HG02938 (cell line): ENCODE measurements around the gene LAMA3.
A peak's percentile ranks its signal among the peaks of the same experiment; 100 is the strongest.

Experiments
- ATAC-seq: cut with Tn5 transposase; IDR thresholded peaks from one replicate; pipeline ENCODE4 v1.9.1; 2021; ENCODE audit warnings: mild to moderate bottlenecking, moderate library complexity; ENCODE audit not compliant: unreplicated experiment

The LAMA3 gene

GRCh38 chr18:23932385-23933067, 243.3 kb downstream of the LAMA3 start:
- ATAC-seq: no peak

DNA sequence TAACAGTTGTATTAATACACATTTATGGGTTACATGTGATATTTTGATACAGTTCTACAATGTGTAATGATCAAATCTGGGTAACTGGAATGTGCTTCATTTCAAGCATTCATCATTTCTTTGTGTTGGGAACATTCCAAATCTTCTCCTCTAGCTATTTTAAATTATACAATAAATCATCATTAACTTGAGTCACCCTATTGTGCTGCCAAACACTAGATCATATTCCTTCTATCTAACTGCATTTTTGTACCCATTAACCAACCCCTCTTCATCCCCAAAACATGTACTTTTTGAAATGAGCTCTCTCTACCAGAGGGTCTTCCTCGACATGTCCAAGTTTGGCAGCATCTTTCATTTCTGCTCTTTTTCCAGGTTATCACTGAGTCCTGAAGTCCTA, 244.2 kb downstream of the LAMA3 start:
- no peak for ATAC-seq

- ATAC-seq: no peak
Measured at GRCh38 chr18:23934252-23934651, 245.0 kb downstream of the LAMA3 start.

GRCh38 chr18:23934863-23935262, 245.6 kb downstream of the LAMA3 start:
- ATAC-seq: no peak

DNA sequence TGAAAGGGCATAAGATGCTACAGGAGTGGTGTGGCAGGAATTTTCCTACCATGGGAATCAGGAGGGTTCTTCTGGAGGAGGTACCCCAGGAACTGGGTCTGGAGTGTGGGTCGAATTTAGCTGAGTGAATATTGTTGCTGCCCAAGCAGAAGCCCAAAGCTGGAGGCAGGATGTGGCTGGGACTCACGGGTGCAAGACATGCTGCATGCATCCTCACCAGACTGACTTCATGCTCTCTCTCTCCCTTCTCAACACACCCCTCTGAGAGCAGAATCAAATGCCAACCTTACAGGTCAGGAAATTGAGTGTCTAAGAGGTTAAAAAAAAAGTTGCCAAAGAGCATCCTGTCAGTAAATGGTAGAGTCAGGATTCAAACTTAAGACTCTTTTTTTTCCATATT, 246.6 kb downstream of the LAMA3 start:
- no peak for ATAC-seq

DNA sequence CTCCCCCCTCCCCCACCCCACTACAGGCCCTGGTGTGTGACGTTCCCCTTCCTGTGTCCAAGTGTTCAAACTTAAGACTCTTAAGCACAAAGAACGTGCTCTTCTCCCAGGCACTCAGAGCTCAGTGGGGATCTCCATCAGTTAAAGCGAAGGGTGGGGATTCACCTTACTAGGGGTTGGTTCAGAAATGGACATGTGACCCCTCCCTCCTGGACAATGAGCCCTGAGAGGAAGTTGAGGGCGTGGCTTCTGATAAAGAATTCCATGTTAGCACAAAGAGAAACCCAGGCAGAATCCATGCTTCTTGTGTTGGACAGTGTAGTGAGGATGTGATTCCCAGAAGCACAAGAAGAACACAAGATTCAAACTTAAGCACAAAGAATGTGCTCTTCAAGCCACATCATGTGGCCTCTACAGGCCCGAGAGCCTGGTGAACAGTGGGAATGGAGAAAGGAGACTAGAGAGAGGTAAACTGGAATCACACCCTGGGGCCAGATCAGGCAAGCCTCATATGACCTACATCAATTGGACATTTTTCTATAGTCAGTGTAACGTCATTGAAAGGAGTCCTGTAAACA, 247.2 kb downstream of the LAMA3 start:
- ATAC-seq: no peak

DNA sequence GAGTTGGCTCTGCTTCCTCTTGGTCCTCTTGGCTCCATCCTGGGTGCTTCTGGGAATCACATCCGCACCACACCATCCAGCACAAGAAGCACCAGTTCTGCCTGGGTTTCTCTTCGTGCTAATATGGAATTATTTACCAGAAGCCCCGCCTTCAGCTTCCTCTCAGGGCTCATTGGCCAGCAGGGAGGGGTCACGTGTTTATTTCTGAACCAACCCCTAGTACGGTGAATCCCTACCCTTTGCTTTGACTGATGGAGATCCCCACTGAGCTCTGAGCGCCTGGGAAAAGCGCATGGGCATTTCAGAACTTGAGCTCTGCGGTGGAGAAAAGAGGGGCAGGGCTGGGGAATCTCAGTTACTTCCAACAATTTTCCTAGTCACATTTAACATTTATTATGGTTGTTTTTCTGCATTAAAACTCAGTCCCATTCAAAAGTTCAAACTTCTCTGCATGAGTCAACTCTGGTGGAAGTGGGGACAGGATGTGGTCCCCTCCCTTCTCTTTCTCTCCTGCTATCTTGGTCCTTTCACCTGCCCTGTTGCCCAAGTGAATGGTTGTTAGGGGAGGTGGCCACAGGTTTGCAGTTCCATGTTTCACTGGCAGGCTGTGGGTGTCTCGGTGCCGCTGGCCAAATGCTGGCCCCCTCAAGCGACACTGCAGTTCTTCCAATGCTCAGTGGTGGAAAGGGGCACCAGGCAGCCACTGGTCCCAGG, 248.9 kb downstream of the LAMA3 start:
- ATAC-seq: no peak

- no peak for ATAC-seq
Measured at GRCh38 chr18:23938901-23939341, 249.7 kb downstream of the LAMA3 start.

- ATAC-seq: no peak
Measured at GRCh38 chr18:23939366-23939765, 250.1 kb downstream of the LAMA3 start.

DNA sequence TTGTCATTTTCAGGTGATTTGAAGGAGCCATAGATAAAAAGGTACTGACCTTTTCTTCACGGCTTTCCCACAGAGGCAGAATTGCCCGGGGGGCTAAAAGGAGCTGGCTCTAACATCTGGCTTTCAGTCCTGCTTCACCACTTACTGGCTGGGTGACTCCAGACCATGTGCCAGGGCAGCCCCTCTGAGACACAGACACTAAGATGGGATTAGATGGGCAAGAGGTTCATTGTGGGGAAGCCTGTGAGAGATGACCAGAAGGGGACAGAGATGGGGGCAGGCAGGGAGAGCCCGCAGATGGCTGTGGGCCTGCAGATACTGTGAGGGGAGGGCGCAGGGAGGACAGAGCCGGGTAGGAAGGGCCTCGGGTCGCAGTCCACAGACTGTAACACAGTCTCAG, 250.6 kb downstream of the LAMA3 start:
- ATAC-seq: no peak

DNA sequence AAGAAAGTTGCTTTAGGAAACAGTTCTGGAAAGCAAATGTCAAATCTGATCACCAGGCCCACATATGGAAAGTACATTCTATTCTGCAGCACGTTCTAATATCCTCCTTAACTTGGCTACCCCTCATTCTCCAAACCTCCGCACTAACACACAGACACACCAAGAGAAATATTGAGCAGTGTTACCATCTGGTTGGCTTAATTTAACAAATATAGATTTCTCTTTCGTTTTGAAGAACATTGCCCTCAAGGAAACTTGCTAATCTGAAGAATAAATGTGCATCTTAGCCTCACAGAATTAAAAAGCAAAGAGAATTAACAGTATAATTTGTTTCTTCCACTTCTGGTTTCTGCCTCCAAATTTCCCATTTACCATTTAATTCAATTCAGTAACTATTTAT, 252.5 kb downstream of the LAMA3 start:
- no peak for ATAC-seq

DNA sequence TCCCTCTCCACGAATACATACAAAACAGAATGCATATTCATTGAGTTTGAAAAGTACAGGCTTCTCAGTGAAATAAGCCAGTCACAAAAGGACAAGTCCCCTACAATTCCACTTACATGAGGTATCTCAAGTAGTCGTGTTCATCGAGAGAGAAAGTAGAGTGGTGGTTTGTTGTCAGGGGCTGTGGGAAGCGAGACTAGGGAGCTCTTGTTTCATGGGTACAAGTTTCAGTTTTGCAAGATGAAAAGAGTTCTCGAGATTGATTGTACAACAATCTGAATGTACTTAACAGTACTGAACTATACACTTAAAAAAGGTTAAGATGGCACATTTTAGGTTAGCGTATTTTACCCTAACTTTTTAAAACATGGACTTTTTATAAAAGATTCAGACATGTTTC, 253.9 kb downstream of the LAMA3 start:
- peak; percentile 72 for ATAC-seq

- ATAC-seq: no peak
Measured at GRCh38 chr18:23943903-23944624, 254.8 kb downstream of the LAMA3 start.

GRCh38 chr18:23945416-23946079, 256.3 kb downstream of the LAMA3 start:
- ATAC-seq: no peak

GRCh38 chr18:23949863-23950262, 260.6 kb downstream of the LAMA3 start:
- no peak for ATAC-seq

DNA sequence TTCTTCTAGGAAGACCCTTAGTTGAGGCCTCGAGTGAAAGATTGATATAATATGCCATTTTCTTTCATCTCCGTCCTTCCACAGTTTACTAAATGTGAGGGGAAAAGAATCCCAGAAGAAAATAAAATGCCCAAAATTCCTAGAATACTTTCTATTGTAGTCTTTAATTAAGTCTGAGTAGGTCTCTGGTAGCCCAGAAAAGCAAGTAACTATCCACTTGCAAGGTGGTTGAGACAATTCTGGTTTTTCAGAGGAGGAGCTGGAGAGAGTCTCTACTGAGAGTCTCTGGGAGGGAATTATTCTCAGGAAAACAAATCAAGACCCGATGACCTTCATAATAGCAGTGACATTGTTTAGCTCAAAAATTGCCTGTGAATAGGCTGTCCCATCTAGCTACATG, 261.4 kb downstream of the LAMA3 start:
- no peak for ATAC-seq

- ATAC-seq: no peak
Measured at GRCh38 chr18:23951206-23951605, 262.0 kb downstream of the LAMA3 start.

DNA sequence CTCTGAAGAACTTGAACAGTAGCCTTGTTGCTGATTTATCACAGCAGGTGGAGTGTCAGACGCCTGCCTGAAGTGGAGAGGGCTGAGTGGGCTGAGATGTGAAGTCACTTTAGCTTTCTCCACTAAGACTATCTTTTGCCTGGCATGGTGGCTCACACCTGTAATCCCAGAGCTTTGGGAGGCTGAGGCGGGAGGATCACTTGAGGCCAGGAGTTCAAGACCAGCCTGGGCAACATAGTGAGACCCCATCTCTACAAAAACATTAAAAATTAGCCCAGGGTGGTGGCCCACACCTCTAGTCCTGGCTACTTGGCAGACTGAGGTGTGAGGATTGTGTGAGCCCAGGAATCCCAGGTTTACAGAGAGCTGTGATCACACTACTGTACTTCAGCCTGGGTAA, 264.7 kb downstream of the LAMA3 start:
- ATAC-seq: no peak

- ATAC-seq: no peak
Measured at GRCh38 chr18:23956483-23956882, 267.2 kb downstream of the LAMA3 start.

GRCh38 chr18:23958036-23958435, 268.8 kb downstream of the LAMA3 start:
- ATAC-seq: no peak
